Measurements from ENCODE around the gene CDK11A.
"Not testable (repeated sequence)": the region's sequence is repeated elsewhere in the genome, so short reads cannot be mapped to it uniquely, and the experiment has no call there.

Gene CDK11A

DNA sequence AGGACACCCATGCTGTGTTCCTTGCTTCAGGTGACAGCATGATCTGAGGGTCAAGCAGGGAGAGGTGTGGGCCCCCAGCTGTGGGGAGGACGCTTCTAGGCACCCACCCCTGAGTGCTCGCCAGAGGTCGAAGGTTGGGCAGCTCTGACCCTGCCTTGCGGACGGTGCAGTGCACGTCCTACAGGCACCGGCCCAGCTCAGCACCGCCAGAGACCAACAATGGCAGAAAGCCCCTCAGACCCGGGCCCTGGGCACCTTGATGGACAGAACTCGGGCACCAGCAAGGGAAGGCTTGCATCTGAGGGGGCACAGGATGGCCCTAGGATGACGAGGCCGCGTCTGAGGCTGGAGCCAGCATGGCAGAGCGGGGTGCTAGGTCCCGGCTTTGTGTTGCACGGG lies 29.4 kb upstream of the CDK11A start:
- H3K4me3 ChIP-seq (ENCODE audit: low read depth, low read length) = no peak overlapping the region
- DNase-seq (ENCODE audit: low read depth) = no peak
- TF ChIP-seq, protein P1, sequence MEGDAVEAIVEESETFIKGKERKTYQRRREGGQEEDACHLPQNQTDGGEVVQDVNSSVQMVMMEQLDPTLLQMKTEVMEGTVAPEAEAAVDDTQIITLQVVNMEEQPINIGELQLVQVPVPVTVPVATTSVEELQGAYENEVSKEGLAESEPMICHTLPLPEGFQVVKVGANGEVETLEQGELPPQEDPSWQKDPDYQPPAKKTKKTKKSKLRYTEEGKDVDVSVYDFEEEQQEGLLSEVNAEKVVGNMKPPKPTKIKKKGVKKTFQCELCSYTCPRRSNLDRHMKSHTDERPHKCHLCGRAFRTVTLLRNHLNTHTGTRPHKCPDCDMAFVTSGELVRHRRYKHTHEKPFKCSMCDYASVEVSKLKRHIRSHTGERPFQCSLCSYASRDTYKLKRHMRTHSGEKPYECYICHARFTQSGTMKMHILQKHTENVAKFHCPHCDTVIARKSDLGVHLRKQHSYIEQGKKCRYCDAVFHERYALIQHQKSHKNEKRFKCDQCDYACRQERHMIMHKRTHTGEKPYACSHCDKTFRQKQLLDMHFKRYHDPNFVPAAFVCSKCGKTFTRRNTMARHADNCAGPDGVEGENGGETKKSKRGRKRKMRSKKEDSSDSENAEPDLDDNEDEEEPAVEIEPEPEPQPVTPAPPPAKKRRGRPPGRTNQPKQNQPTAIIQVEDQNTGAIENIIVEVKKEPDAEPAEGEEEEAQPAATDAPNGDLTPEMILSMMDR (IDR thresholded peaks at IDR 0.05; ENCODE audit: control insufficient read depth, extremely low read depth, insufficient read depth) = no peak

DNA sequence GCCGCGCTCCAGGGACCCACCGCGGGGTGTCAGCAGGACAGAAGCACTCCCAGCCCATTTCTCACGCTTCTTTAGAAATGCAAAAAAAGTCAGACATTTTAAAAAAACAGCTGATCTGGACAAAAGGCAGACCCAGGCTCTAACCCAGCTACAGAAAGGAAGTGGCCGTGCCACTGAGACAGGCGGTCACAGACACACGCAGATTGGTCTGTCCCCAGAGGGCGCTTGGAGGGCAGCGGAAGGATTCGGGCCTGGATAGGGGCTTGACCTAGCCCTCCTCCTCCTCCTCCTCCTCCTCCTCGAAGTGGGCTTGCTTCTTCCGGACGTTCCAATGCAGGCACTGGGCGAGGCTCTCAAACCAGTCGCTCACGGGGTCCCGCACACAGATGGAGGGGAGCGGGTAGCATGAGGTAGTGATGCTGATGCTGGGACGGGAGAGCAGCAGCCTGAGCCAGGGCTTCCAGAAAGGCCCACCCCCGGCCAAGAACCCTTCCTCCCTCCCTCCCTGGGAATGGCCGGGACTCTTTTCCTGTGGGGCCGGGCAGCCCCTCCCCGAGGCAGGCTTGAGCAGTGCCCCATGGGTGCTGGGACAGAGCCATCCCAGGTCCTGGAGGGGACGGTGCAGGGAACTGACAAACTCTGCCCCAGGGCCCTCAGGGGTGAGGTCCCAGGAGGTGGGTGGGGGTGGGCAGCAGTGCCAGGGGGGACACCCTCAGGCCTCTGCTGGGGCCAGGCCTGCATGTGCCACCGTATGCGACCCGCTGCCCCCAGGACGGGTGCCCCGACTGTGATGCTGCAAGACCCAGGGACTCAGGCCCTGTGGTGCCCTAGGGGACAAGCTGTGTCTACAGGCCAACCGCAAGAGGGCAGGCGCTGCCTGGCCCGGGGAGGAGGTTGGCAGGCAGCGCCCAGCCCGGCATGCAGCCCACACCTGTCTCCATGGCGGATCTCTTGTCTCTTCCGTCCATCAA lies 28.8 kb upstream of the CDK11A start:
- no peak overlapping the region for H3K4me3 ChIP-seq (ENCODE audit: low read depth, low read length)
- no peak for DNase-seq (ENCODE audit: low read depth)
- TF ChIP-seq, protein P1 (IDR thresholded peaks at IDR 0.05; ENCODE audit: control insufficient read depth, extremely low read depth, insufficient read depth) = no peak

DNA sequence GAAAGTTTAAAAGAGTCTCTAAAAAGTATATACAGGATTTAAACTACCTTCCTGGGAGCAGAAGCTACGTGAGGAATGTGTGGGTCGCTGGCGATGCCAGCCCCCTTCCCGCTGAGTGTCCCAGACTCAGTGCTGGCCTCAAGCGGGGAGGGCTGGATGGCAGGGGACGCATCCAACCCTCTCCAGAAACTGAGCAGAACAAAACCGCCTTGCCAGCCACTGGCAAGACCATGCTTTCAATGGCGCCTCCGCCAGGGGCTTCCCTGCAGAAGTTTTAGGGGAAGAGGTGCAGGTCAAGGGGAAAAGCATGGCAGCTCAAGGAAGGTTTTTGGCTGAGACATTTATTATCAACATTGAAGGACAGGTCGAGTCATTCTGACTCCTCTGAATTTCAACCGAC lies 28.0 kb upstream of the CDK11A start:
- no peak for DNase-seq (ENCODE audit: low read depth)
- TF ChIP-seq, protein P1 (IDR thresholded peaks at IDR 0.05; ENCODE audit: control insufficient read depth, extremely low read depth, insufficient read depth) = no peak
- H3K4me3 ChIP-seq (ENCODE audit: low read depth, low read length) = no peak overlapping the region

DNA sequence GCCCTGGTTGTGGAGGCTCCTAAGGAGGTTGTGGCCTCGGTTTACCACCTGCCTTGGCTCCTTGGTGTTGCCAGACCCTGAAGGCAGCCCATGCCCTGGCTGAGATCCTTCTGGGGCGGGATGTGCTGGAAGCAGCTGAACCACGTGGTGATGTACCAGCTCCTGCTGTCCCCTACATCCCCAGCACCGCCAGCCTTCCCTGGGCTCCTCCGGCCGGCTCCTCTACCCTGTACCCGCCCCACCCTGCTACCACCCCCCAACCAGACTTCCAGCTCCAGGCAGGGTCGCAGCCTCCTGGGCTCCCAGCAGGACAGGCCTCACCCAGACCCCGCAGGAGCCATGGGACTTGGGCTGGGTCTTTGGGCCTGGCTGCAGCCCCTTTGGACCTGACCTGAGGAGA lies 25.8 kb upstream of the CDK11A start:
- not testable (repeated sequence) for H3K4me3 ChIP-seq (ENCODE audit: low read depth, low read length); DNase-seq (ENCODE audit: low read depth)

DNA sequence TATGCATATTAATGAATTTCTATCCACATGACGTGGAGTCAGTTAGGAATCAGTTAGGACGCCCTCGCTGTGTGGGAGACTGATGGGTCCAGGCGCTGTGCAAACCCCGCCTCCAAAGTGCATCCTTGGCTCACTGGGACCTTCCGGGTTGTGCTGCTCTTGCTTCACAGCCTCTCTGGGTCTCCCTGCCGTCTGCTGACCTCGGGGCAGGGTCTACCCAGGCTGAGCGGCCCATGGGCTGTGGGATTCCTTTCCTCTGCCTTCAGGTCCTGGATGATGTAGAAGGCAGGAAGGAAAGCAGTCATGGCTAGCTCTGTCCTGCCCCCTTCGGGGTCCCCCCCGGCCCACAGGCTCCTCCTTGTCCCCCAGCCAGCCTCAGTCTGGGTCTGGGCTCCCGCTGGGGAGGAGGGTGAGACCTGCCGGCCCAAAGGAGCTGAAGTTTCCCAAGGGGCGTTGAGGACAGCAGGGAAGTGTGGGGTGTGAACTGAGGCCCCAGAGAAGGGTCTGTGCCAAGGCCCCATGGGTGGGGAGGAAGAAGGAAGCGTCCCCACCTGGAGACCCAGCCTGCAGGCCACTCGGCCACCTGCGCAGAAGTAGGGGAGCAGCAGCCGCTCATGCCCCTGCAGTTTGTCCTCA lies 24.6 kb upstream of the CDK11A start:
- H3K4me3 ChIP-seq (ENCODE audit: low read depth, low read length) = no peak overlapping the region
- TF ChIP-seq, protein P1 (IDR thresholded peaks at IDR 0.05; ENCODE audit: control insufficient read depth, extremely low read depth, insufficient read depth) = no peak
- no peak for DNase-seq (ENCODE audit: low read depth)

DNA sequence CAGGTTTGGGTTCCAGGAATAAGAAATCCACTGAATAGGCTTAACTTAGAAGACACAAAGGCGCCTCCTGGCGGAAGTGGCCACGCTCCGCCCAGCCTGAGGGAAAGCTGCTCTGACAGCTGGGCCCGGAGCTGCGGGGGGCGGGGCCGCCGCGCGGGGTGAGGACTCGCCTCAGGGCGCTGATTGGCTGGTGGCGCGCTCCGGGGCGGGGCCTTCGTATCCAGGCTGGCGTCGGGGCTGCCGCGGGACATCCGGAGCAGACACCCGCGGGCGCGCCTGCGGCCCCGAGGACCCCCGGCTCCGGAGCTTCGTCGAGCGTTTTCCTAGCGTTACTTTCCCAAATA lies 22.4 kb upstream of the CDK11A start:
- DNase-seq (ENCODE audit: low read depth); H3K4me3 ChIP-seq (ENCODE audit: low read depth, low read length): not testable (repeated sequence)

DNA sequence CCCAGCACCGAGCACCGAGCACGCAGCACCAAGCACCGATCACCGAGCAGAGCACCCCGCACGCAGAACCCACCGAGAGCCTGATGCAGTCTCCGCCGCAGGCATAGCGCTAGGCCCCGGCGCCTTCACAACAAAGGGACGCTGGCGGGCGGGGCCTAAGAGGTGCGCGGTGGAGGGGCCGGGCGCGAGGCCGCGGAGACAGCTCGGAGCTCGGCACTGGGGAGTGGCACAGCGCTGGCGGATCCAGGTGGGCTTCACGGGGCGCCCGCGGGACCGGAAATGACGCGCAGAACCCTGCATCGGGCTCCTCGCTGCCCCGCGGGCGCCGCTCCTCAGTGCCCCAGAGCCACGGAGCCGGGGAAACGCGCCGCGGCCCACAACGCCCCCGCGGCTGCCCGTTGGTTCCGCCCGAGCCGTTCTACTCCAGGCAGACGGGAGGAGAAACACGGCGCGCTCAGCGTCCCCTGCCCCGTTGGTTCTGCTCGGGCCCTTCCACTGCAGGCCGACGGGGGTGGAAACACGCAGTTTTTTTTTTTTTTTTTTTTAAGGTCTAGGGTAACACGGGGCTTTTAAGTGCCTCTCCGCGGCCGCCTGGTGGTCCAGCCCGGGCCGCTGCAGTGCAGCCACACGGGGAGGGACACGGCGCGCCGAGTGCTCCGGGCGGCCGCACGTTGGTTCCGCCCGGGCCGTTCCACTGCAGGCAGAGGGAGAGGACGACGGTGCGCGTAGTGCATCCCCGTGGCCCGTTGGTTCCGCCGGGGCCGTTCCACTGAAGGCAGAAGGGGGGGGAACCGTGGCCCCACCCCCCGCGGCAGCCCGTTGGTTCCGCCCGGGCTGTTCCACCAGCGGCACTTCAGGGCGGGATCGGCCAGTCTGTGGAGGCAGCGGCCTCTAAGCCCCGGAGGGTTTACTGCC lies 21.8 kb upstream of the CDK11A start:
- not testable (repeated sequence) for DNase-seq (ENCODE audit: low read depth)
- H3K4me3 ChIP-seq (ENCODE audit: low read depth, low read length) = peak overlapping the region; percentile 40

DNA sequence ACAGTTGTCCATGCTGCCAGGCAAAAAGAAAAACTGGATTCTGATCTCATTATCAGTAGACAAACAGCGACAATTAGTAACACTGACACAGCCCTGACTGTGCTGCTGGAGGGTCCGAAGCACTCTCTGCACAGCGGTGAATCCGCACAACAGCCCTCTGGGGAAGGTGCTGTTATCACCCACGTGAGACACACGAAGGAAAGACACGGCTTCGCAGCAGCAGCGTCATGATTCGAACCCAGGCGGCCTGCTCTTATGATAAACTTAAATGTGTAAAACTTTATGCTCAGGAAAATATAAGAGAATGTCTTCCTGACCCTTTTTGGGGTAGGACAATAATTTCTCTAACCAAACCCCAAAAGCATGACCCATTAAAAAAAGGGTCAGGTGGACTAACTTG lies 18.4 kb upstream of the CDK11A start:
- DNase-seq (ENCODE audit: low read depth); H3K4me3 ChIP-seq (ENCODE audit: low read depth, low read length): not testable (repeated sequence)

GRCh38 chr1:1741013-1741412 lies 16.9 kb upstream of the CDK11A start:
- not testable (repeated sequence) for H3K4me3 ChIP-seq (ENCODE audit: low read depth, low read length); DNase-seq (ENCODE audit: low read depth)

DNA sequence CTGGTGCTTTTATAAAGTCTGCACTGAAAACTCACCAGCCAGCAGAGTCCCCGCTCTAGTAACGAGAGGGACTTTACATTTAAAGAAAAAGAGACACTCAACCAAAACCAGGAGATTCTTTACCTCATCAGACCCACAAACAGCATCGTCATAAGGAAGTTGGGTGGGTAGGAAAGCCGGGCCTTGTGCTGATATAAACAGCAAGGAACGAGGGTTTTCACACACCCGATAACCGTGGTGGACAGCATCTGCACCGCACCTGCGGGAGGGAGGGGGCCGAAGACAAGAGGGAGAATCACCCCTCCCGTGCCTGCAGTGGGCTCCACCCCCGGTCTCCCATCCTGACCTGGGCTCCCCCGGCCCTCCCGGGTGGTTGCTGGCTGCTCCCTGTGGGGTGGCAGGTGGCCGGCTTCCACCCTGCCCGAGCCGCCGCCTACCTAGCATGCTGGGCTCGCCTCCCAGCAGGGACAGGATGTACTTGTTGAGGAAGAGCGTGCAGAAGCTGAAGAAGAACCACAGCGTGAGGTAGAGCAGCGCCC lies 14.7 kb upstream of the CDK11A start:
- H3K4me3 ChIP-seq (ENCODE audit: low read depth, low read length); DNase-seq (ENCODE audit: low read depth): not testable (repeated sequence)

GRCh38 chr1:1737675-1738590 lies 13.8 kb upstream of the CDK11A start:
- DNase-seq (ENCODE audit: low read depth); H3K4me3 ChIP-seq (ENCODE audit: low read depth, low read length): not testable (repeated sequence)

All from LNCaP clone FGC (cell line).